HUES64 (cell line): Measurements from ENCODE around the gene SEC61G.

Experiments used
- H3K27ac ChIP-seq: 2 replicates; pipeline ENCODE4 v1.7.0; 2013; ENCODE audit warnings: low read depth, low read length, inconsistent platforms
- H3K27me3 ChIP-seq: 2 replicates; pipeline ENCODE4 v1.6.1; 2013; ENCODE audit warnings: mild to moderate bottlenecking, low read length; ENCODE audit not compliant: insufficient read depth
- H3K36me3 ChIP-seq: 2 replicates; pipeline ENCODE4 v1.6.1; 2013; ENCODE audit warnings: mild to moderate bottlenecking, low read length; ENCODE audit not compliant: insufficient read depth
- H3K4me1 ChIP-seq: 2 replicates; pipeline ENCODE4 v1.6.1; 2013; ENCODE audit warnings: mild to moderate bottlenecking, low read length, moderate library complexity; ENCODE audit not compliant: insufficient read depth
- H3K4me3 ChIP-seq: 2 replicates; pipeline ENCODE4 v1.5.1; 2013; ENCODE audit warnings: mild to moderate bottlenecking, low read length, moderate library complexity
- H3K9ac ChIP-seq: 2 replicates; pipeline ENCODE4 v1.6.1; 2013; ENCODE audit warnings: mild to moderate bottlenecking, low read depth, low read length
- H3K9me3 ChIP-seq: 2 replicates; pipeline ENCODE4 v1.6.1; 2013; ENCODE audit warnings: low read depth, low read length; ENCODE audit not compliant: insufficient read depth
- WGBS: fragments of 150-250, 120-280 bp; methylation state at CpG from one replicate; pipeline ENCODE4 v1.1.7; 2013; ENCODE audit warnings: missing lambda C conversion rate; 5-methylcytosine and 5-hydroxymethylcytosine counted together

Gene SEC61G

GRCh38 chr7:54719425-54719824 lies 39.6 kb downstream of the SEC61G start:
- no peaks in the 10 kb centered on the region for H3K36me3 ChIP-seq
- H3K9me3 ChIP-seq = peaks cover 5% of the 10 kb centered on the region; the same call in 1 of the 2 replicates
- H3K27me3 ChIP-seq = no peaks in the 10 kb centered on the region
- H3K4me1 ChIP-seq = no peaks in the 10 kb centered on the region
- no peak overlapping the region for H3K4me3 ChIP-seq
- no peak overlapping the region for H3K27ac ChIP-seq
- no peak overlapping the region for H3K9ac ChIP-seq

GRCh38 chr7:54712820-54713219 lies 46.2 kb downstream of the SEC61G start:
- H3K9ac ChIP-seq = no peak overlapping the region
- peaks cover 18% of the 10 kb centered on the region for H3K9me3 ChIP-seq
- no peak overlapping the region for H3K27ac ChIP-seq
- H3K36me3 ChIP-seq = no peaks in the 10 kb centered on the region
- no peak overlapping the region for H3K4me3 ChIP-seq
- H3K4me1 ChIP-seq = no peaks in the 10 kb centered on the region
- 98% methylated on average over 4 of the region's 4 CpGs for WGBS
- no peaks in the 10 kb centered on the region for H3K27me3 ChIP-seq

- Histone ChIP-seq H3K27me3 (no peaks in the 10 kb centered on the region), H3K9ac (no peak overlapping the region), H3K4me3 (no peak overlapping the region), H3K9me3 (peaks cover 16% of the 10 kb centered on the region), H3K27ac (no peak overlapping the region), H3K36me3 (no peaks in the 10 kb centered on the region), H3K4me1 (peaks cover under 1% of the 10 kb centered on the region; the same call in 1 of the 2 replicates)
- 91% methylated on average over 2 of the region's 2 CpGs for WGBS
These were observed 47.0 kb downstream of the SEC61G start for GRCh38 chr7:54711900-54712595.

- Histone ChIP-seq H3K27me3 (no peaks in the 10 kb centered on the region), H3K27ac (no peak overlapping the region), H3K36me3 (no peaks in the 10 kb centered on the region), H3K9ac (no peak overlapping the region), H3K4me1 (peaks cover 3% of the 10 kb centered on the region; the same call in 1 of the 2 replicates), H3K4me3 (no peak overlapping the region), H3K9me3 (peaks cover 16% of the 10 kb centered on the region)
- 86% methylated on average over 1 of the region's 1 CpG for WGBS
These were observed 49.7 kb downstream of the SEC61G start for GRCh38 chr7:54709283-54709682.

- Histone ChIP-seq H3K4me1 (peaks cover 3% of the 10 kb centered on the region; the same call in 1 of the 2 replicates), H3K27me3 (no peaks in the 10 kb centered on the region), H3K36me3 (no peaks in the 10 kb centered on the region), H3K9ac (no peak overlapping the region), H3K4me3 (no peak overlapping the region), H3K9me3 (peaks cover 16% of the 10 kb centered on the region), H3K27ac (no peak overlapping the region)
- WGBS = 81% methylated on average over 4 of the region's 4 CpGs
These were observed 53.6 kb downstream of the SEC61G start for GRCh38 chr7:54705436-54705835.

GRCh38 chr7:54704851-54705250 lies 54.2 kb downstream of the SEC61G start:
- peaks cover 16% of the 10 kb centered on the region for H3K9me3 ChIP-seq
- H3K27me3 ChIP-seq = no peaks in the 10 kb centered on the region
- H3K9ac ChIP-seq = no peak overlapping the region
- no peak overlapping the region for H3K27ac ChIP-seq
- WGBS = 89% methylated on average over 2 of the region's 2 CpGs
- H3K36me3 ChIP-seq = no peaks in the 10 kb centered on the region
- peaks cover 3% of the 10 kb centered on the region; the same call in 1 of the 2 replicates for H3K4me1 ChIP-seq
- no peak overlapping the region for H3K4me3 ChIP-seq
